Measurements from ENCODE around the gene MACROD2.

The MACROD2 gene

DNA sequence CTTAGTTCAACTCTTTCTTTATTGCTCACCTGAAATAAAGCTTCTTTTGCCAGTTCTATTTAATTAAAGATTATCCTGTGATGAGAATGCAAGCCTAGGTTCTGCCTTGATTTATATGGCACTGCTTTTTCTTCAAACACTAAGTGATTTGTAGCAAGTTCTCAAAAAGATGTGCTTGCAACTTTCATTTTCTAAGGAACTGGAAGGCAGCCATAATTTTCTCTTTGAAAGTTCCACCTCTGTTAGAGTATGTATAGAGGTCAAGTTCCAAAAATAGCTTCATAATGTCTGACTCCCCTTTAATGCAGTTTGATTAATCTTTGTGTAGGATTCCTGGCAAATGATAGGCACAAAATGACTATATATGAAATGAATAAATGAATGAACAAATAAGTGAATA, 870.4 kb downstream of the MACROD2 start:
- Mint-ChIP-seq H3K4me1 (ENCODE audit: low read depth) (no peaks in the 10 kb centered on the region), H3K27ac (no peak overlapping the region), H3K9me3 (no peaks in the 10 kb centered on the region), H3K27me3 (no peaks in the 10 kb centered on the region), H3K4me3 (no peak overlapping the region), H3K36me3 (ENCODE audit: low read depth) (no peaks in the 10 kb centered on the region)

DNA sequence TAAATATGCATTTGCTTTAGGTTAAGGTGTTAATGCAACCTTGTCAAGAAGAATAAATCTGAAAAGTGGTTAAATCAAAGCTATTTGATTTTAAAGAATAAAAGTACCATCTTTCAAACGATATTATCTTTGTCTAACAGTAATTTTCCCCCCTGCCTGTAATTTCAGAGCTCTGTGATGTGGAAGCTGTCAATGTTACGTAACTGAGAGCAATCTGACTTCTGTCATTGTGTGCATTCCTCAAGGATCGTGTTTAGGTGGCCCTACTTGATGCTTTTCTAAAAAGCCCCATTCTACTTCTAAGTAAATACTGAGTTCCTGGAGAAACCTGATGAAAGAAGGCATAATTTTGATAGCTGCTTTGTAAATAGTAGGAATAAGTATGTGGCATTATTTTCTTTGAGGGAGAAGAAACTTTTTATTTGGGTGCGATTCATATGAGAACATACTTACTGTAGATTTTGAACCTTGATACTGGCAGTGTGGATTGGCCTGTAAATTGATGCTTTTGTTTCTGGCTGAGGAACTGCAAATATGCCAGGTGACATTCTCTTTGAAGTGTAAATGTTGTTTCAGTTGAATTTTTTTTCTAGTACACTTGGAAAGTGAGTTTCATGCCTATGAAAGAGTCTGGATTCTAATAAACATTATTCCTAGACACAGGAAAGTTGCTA, 871.7 kb downstream of the MACROD2 start:
- no peak overlapping the region for H3K4me3 Mint-ChIP-seq
- H3K27me3 Mint-ChIP-seq, result no peaks in the 10 kb centered on the region
- no peak overlapping the region for H3K27ac Mint-ChIP-seq
- H3K4me1 Mint-ChIP-seq (ENCODE audit: low read depth), result no peaks in the 10 kb centered on the region
- no peaks in the 10 kb centered on the region for H3K9me3 Mint-ChIP-seq
- H3K36me3 Mint-ChIP-seq (ENCODE audit: low read depth), result no peaks in the 10 kb centered on the region

DNA sequence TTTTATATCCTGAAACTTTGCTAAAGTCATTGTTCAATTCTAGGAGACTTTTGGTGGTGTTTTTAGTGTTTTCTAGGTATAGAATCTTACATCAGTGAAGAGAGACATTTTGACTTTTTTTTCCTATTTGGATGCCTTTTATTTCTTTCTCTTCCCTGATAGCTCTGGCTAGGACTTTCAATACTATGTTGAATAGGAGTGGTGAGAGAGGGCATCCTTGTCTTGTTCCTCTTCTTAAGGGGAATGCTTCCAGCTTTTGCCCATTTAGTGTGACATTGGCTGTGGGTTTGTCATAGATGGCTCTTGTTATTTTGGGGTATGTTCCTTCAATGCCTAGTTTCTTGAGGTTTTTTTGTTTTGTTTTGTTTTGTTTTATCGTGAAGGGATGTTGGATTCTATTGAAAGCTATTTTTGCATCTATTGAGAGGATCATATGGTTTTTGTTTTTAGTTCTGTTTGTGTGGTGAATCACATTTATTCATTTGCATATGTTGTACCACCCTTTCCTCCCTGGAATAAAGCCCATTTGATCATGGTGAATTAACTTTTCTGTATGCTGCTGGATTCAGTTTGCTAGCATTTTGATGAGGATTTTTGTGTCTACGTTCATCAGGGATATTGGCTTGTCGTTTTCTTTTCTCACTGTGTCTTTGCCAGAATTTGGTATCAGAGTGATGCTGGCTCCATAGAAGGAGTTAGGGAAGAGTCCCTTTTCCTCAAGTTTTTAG, 882.1 kb downstream of the MACROD2 start:
- no peaks in the 10 kb centered on the region for H3K27me3 Mint-ChIP-seq
- no peaks in the 10 kb centered on the region for H3K4me1 Mint-ChIP-seq (ENCODE audit: low read depth)
- H3K36me3 Mint-ChIP-seq (ENCODE audit: low read depth), result no peaks in the 10 kb centered on the region
- no peaks in the 10 kb centered on the region for H3K9me3 Mint-ChIP-seq
- no peak overlapping the region for H3K27ac Mint-ChIP-seq
- no peak overlapping the region for H3K4me3 Mint-ChIP-seq

DNA sequence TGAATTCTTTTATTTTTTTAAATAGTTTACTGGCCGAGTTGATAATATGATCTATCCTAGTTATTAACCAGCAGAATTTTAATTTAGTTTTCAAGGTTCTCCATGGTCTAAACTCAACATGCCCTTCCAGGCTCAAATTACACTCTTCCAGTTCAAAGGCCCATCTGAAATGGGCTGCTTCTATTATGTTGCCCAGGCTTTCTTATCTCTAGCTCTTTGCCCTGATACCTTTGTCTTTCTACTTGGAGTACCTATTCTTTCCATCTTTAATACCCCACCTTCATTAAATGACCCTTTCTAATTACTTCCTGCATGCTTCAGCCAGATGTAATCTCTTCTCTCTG, 883.3 kb downstream of the MACROD2 start:
- no peaks in the 10 kb centered on the region for H3K9me3 Mint-ChIP-seq
- no peaks in the 10 kb centered on the region for H3K36me3 Mint-ChIP-seq (ENCODE audit: low read depth)
- H3K27ac Mint-ChIP-seq, result no peak overlapping the region
- H3K27me3 Mint-ChIP-seq, result no peaks in the 10 kb centered on the region
- no peaks in the 10 kb centered on the region for H3K4me1 Mint-ChIP-seq (ENCODE audit: low read depth)
- no peak overlapping the region for H3K4me3 Mint-ChIP-seq

- no peaks in the 10 kb centered on the region for H3K4me1 Mint-ChIP-seq (ENCODE audit: low read depth)
- no peaks in the 10 kb centered on the region for H3K36me3 Mint-ChIP-seq (ENCODE audit: low read depth)
- H3K9me3 Mint-ChIP-seq, result no peaks in the 10 kb centered on the region
- H3K4me3 Mint-ChIP-seq, result no peak overlapping the region
- no peaks in the 10 kb centered on the region for H3K27me3 Mint-ChIP-seq
- H3K27ac Mint-ChIP-seq, result no peak overlapping the region
These were observed 883.8 kb downstream of the MACROD2 start for GRCh38 chr20:14879020-14879697.

DNA sequence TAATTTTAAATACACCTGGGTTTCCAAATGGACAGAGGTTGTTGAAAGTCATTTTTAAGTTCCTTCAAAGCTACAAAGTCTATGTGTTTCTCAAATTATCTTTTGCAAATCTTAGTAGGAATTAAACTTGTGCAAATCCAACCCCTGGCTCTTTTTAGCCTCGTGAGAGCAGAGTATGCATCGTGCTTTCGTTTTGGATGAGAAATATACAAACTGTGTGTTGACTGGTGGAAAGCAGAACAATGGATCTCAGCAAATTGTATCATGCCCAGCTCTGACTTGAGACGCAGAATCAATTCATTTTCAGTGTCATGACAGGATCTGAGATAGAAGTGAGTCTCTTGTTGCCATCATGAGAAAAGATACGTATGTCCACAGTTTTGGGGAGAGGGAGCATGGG, 884.5 kb downstream of the MACROD2 start:
- H3K4me1 Mint-ChIP-seq (ENCODE audit: low read depth), result no peaks in the 10 kb centered on the region
- no peaks in the 10 kb centered on the region for H3K9me3 Mint-ChIP-seq
- H3K27me3 Mint-ChIP-seq, result no peaks in the 10 kb centered on the region
- H3K4me3 Mint-ChIP-seq, result no peak overlapping the region
- H3K27ac Mint-ChIP-seq, result no peak overlapping the region
- H3K36me3 Mint-ChIP-seq (ENCODE audit: low read depth), result no peaks in the 10 kb centered on the region

GRCh38 chr20:14881518-14881917, 886.2 kb downstream of the MACROD2 start:
- Mint-ChIP-seq H3K27me3 (no peaks in the 10 kb centered on the region), H3K27ac (no peak overlapping the region), H3K4me1 (ENCODE audit: low read depth) (no peaks in the 10 kb centered on the region), H3K36me3 (ENCODE audit: low read depth) (no peaks in the 10 kb centered on the region), H3K4me3 (no peak overlapping the region), H3K9me3 (peaks cover 7% of the 10 kb centered on the region)

DNA sequence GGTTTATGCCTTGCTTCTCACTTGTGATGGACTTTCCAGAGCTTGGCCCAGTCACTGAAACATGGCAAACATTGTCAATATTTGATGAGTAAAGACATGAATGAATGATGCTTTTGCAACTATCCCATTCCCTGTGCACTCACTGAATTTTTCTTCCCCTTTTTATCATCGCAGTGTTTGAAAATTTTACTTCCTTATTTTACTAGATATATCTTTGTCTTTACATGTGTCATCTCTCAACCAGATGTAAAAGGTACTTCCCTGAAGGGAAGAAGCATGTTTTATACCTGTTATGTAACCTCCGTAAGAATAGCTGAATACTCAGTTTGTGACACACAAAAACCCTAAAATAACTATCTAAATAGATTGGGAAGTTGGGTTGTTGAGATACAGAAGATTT, 886.8 kb downstream of the MACROD2 start:
- no peak overlapping the region for H3K4me3 Mint-ChIP-seq
- no peaks in the 10 kb centered on the region for H3K36me3 Mint-ChIP-seq (ENCODE audit: low read depth)

GRCh38 chr20:14882846-14883245, 887.5 kb downstream of the MACROD2 start:
- H3K9me3 Mint-ChIP-seq, result peaks cover 7% of the 10 kb centered on the region
- H3K4me3 Mint-ChIP-seq, result no peak overlapping the region
- H3K27me3 Mint-ChIP-seq, result no peaks in the 10 kb centered on the region
- H3K27ac Mint-ChIP-seq, result no peak overlapping the region
- H3K4me1 Mint-ChIP-seq (ENCODE audit: low read depth), result no peaks in the 10 kb centered on the region
- no peaks in the 10 kb centered on the region for H3K36me3 Mint-ChIP-seq (ENCODE audit: low read depth)

More for the DNA sequence above, 886.8 kb downstream of the MACROD2 start:
- H3K27me3 Mint-ChIP-seq, result no peaks in the 10 kb centered on the region
- no peaks in the 10 kb centered on the region for H3K4me1 Mint-ChIP-seq (ENCODE audit: low read depth)
- H3K9me3 Mint-ChIP-seq, result peaks cover 7% of the 10 kb centered on the region
- H3K27ac Mint-ChIP-seq, result no peak overlapping the region

DNA sequence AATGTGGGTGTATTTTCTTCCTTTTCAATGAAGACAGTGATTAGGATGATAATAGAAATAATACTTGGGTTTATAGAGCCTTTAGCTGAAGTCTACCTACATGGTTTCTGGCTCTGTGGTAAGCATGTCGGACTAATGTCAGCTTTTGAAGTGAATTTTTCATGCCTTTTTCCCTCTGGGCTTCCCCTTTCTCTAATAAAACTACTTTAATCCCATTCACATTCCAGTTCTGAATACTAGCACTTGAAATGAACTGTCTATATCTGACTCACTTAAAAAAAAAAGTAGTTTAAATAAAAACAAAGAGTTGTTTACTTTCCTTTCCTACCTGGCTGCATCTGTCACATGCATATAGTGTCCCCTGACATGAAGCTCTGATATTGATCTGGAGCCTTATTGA, 888.0 kb downstream of the MACROD2 start:
- H3K9me3 Mint-ChIP-seq, result peaks cover 7% of the 10 kb centered on the region
- no peaks in the 10 kb centered on the region for H3K27me3 Mint-ChIP-seq

GRCh38 chr20:14885661-14886060, 890.3 kb downstream of the MACROD2 start:
- Mint-ChIP-seq H3K4me3 (no peak overlapping the region), H3K27me3 (no peaks in the 10 kb centered on the region), H3K4me1 (ENCODE audit: low read depth) (no peaks in the 10 kb centered on the region), H3K36me3 (ENCODE audit: low read depth) (no peaks in the 10 kb centered on the region), H3K27ac (no peak overlapping the region), H3K9me3 (peaks cover 12% of the 10 kb centered on the region)

More for the DNA sequence above, 888.0 kb downstream of the MACROD2 start:
- no peak overlapping the region for H3K4me3 Mint-ChIP-seq
- no peaks in the 10 kb centered on the region for H3K36me3 Mint-ChIP-seq (ENCODE audit: low read depth)
- H3K4me1 Mint-ChIP-seq (ENCODE audit: low read depth), result no peaks in the 10 kb centered on the region
- no peak overlapping the region for H3K27ac Mint-ChIP-seq

GRCh38 chr20:14888134-14888533, 892.8 kb downstream of the MACROD2 start:
- H3K4me3 Mint-ChIP-seq, result no peak overlapping the region
- peaks cover 16% of the 10 kb centered on the region for H3K9me3 Mint-ChIP-seq
- H3K27me3 Mint-ChIP-seq, result no peaks in the 10 kb centered on the region
- H3K27ac Mint-ChIP-seq, result no peak overlapping the region
- no peaks in the 10 kb centered on the region for H3K36me3 Mint-ChIP-seq (ENCODE audit: low read depth)
- H3K4me1 Mint-ChIP-seq (ENCODE audit: low read depth), result no peaks in the 10 kb centered on the region

DNA sequence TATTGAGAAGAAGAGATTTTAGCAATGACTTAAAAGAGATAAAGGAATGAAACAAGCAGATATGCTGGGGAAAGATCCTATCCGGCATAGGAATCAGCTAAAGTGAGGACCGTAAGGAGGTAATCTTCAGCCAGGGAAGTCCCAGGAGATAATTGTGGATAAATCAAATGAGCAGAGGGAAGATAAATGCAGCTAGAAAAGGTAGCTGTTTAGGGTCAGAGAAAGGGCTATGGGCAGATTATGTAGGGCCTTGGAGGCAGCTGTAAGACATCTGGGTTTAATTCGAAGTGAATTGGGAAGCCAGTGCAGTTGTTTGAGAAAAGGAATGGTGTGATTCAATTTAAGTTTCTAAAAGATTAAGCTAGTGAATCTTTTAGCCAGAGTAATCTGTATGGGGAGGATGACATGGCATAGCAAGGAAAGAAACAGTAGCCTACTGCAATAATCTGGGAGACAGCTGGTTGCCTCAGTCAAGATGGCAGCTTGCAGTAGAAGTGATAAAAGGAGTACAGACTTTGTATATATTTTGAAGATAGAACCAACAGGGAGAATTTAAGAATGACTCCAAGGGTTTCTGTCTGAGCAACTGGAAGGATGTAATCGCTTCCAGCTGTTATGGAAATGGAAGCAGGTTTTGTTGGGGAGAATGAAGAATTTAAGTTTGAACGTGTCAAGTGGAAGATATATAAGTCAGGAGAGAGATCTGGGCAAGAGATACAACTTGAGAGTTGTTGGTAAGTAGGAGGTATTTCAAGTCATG, 894.4 kb downstream of the MACROD2 start:
- Mint-ChIP-seq H3K4me1 (ENCODE audit: low read depth) (no peaks in the 10 kb centered on the region), H3K9me3 (peaks cover 16% of the 10 kb centered on the region), H3K4me3 (no peak overlapping the region), H3K27ac (no peak overlapping the region), H3K27me3 (no peaks in the 10 kb centered on the region), H3K36me3 (ENCODE audit: low read depth) (no peaks in the 10 kb centered on the region)

- Mint-ChIP-seq H3K27ac (no peak overlapping the region), H3K27me3 (no peaks in the 10 kb centered on the region), H3K36me3 (ENCODE audit: low read depth) (no peaks in the 10 kb centered on the region), H3K4me1 (ENCODE audit: low read depth) (no peaks in the 10 kb centered on the region), H3K9me3 (peaks cover 10% of the 10 kb centered on the region), H3K4me3 (no peak overlapping the region)
These were observed 895.4 kb downstream of the MACROD2 start for GRCh38 chr20:14890713-14891112.

GRCh38 chr20:14892782-14893181, 897.5 kb downstream of the MACROD2 start:
- no peak overlapping the region for H3K27ac Mint-ChIP-seq
- no peaks in the 10 kb centered on the region for H3K36me3 Mint-ChIP-seq (ENCODE audit: low read depth)
- H3K4me3 Mint-ChIP-seq, result no peak overlapping the region
- H3K27me3 Mint-ChIP-seq, result no peaks in the 10 kb centered on the region
- peaks cover 9% of the 10 kb centered on the region for H3K9me3 Mint-ChIP-seq
- H3K4me1 Mint-ChIP-seq (ENCODE audit: low read depth), result no peaks in the 10 kb centered on the region
